Epidermal melanocyte (primary cell): ENCODE results near the gene AURKAIP1.

ENCODE experiments used
- DNase-seq: peaks from one replicate; pipeline ENCODE4 v3.0.0; 2011; ENCODE audit warnings: low spot score; ENCODE audit not compliant: insufficient read length

Gene AURKAIP1

DNA sequence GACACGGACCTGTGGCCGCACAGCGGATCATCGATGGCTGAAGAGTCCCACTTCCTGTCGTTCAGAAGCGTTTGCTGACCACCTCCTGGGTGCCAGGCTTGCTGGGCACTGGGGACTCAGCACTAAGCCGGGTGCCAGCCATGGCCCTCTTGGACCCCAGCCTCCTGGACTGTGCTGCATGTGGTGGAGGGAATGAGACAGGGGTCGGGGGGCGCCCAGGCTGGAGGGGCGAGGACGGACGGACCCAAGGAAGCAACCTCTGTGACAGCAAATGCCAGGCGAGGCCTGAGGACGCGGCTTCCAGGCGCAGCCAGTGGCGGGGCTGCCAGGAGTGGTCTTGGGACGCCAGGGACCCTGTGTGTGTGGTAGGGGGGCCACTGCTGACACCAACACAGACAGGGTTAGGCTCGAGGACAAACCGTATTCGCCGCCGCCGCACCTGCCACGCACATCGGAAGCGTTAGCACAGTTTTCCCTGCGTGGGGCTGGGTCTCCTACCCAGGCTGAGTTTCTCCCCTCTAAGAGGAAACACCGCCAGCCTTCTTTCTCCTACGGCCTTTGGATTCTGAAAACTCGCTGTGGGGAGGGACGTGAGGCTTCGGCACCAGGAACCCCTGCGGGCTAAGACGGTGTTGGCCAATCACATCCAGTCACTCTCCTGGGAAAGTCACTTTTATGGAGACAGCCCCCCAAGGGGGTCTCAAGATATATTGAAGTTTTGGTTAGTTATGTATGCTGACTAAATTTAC lies 13.6 kb downstream of the AURKAIP1 start:
- no peak for DNase-seq

DNA sequence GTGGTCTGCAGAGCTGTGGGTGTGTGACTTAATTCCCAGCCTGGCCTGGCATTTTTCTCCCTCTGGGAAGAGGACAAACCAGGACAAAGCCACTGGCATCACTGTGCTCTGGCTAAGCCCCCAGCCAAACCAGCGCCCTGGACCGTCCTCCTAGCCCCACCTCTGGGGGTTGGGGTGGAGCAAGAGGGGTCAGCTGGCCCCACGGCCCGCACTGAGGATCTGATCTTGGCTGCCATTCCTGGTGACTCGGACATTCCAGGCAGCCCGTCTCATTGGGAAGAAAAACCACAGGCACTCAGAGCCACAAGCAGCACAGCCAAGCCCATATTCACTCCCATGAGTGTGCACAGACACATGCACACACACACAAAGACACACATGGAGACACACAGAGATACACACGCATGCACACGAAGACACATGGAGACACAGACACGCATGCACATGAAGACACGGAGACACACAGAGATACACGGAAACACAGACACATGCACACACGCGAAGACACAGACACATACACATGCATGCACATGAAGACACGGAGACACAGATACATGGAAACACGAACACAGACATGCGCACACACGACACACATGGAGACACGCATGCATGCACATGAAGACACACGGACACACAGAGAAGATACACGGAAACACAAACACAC lies 14.4 kb downstream of the AURKAIP1 start:
- peak; percentile 79 for DNase-seq

GRCh38 chr1:1359664-1360468 lies 15.1 kb downstream of the AURKAIP1 start:
- no peak for DNase-seq

DNA sequence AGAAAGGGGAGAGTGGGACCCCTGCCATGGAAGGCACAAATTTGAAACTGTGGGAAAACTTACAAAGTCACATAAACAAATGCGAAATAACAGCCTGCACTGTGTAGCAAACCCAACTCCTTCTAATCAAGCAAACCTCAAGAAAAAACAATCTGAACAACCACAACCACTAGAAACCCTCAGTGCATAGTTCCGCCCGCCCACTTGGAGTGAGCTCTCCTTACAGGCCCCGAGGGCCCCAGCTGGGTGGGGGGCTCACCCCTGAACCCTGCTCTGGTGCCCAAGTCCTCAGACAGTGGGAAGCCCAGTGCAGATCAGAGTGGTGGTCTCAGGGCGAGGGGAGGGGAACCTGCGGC lies 15.7 kb downstream of the AURKAIP1 start:
- DNase-seq = no peak

DNA sequence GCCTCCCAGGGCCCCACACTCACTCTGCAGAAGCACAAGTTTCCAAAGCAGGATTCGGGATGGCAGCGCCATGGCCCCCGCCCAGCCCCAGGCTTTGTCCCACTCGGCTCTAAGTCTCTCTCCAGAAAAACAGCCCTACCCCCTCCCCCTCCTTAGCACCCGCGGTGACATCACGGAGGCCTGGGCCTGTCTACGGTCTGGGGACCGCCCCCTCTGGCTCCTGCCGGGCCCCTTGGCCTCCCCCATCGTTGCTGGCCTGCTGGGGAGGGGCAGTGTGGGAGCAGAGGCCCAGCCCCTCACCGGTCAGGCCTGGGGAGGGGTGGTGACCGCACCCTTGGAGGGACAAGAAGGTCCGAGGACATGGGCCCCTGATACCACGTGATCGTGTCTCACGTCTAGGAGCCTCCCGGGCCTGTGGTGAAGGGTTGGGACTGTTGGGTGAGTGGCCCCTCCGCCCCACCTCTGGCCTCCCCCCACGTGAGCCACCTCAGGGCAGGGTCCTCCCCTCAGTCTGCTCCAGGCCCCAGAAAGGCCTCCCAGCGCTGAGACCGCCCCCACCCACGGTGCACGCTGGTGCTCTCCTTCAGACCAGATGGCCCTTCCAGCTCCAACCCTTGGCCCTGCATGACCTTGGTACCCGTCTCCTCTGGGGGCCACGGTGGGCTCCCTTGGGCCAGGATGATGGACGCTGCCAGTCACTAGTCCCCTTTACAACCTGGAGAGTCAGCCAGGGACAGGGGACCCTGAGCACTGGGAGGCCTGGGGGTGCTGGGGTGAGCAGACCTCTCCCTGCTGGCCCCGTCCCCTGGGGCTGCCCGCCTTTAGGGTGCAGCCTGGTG lies 16.4 kb downstream of the AURKAIP1 start, which contains the start of gene MXRA8:
TSS of gene MXRA8 (minus strand) at position 123 of the 839 bp plus-strand sequence. CDS start at position 72, 51 bp downstream.
- no peak for DNase-seq

- DNase-seq = no peak
Observed at GRCh38 chr1:1357871-1358432, 17.1 kb downstream of the AURKAIP1 start.

DNA sequence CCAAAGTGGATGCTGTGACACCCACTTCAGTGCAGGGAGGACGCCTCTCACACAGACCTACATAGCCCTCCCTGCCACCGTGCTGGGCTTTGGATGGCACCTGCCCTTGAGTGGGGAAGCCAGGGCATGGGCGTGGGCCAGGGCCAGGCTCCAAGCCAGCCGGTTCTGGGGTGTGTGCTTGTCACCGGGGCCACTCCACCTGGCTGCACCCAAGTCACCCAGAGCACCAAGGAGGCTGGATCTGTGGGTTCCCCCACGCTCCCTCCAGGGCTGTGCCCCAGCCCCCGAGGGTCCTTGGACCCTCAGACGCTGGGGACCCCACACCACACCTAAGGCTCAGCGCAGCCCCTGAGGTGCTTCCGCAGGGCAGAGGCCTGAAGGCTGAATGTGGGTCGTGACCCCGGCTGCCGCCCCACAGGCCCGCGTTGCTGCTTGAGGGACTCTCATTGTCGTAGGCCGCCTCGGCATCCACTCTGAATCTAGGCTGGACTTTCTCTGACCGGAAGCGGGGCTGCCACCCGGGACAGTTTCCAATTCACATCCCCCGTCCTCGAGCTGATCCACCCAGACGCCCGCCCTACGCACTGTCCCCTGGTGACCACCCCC lies 18.1 kb downstream of the AURKAIP1 start:
- no peak for DNase-seq

DNA sequence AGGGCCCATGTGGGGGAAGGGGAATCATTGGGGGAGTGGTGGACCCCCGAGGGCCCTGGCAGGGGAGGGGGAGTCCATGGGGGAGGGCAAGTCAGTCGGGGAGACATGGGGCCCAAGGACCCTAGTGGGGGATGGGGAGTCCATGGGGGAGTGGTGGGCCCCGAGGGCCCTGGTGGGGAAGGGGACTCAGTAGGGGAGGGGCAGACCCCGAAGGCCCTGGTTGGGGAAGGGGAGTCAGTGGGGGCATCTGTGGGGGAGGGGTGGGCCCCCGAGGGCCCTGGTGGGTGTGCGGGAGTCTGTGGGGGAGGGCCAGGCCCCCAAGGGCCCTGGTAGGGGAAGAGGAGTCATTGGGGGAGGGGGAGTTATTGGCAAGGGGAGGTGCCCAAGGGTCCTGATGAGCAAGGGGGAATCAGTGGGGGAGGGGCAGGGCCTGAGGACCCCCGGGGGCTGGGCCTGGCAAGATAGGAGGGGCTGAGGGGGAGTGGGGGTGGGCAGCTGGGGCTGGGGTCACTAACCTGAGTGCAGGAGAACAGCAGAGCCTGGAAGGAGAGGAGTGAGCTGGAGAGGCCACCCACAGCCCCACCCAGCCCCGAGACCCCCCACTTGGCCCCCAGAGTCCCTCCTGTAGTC lies 18.7 kb downstream of the AURKAIP1 start:
- DNase-seq = no peak

DNA sequence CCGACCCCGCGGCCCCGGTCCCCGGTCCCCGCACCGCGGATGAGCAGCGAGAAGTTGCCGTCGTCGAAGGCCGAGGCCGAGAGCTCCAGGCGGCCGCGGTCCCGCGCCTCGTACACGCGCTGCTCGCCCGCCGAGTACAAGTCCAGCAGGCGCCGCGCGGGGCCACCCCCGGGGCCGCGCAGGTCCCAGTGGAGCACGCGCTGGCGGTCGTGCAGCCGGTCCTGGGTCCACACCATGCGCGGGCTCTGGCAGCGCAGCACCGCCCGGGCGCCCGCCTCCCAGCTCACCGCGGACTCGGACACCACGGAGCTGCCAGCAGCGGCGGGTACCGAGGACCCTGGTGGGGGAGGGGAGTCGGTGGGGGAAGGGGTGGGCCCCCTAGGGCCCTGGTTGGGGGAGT lies 19.6 kb downstream of the AURKAIP1 start:
- DNase-seq = no peak

GRCh38 chr1:1354271-1355247 lies 20.4 kb downstream of the AURKAIP1 start:
- DNase-seq = no peak

- no peak for DNase-seq
Observed at GRCh38 chr1:1353389-1354151, 21.4 kb downstream of the AURKAIP1 start.

DNA sequence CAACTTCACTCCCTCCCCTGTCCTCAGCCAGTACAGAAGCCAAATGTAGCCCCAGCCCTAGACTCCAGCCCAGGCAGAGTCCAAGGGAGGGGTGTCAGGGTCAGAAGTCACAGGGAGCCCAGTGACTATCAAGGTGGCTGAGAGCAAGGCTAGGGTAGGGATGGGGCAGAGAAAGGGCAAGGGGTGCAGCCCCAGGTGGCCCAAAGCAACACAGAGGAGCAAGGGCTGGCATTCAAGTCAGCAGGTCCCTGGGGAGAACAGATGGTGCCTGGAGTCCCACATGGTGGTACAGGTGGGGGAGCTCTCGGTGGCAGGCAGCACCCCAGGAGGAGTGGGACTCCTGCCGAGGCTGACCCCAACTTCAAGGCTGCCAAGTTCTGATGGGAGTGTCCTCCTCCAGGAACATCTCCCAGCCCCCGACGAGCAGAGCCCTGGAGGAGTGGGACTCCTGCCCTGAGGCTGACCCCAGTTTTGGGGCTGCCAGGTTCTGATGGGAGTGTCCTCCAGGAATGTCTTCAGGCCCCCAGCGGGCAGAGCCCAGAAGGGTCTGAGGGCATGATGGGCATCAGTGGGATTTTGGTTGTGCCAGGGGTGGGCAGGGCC lies 22.1 kb downstream of the AURKAIP1 start:
- no peak for DNase-seq

- DNase-seq = no peak
Observed at GRCh38 chr1:1351511-1352427, 23.2 kb downstream of the AURKAIP1 start.

GRCh38 chr1:1349256-1350012 lies 25.6 kb downstream of the AURKAIP1 start, which contains the start of gene DVL1:
TSS of gene DVL1 (minus strand) at chr1:1349418. CDS start at chr1:1349065, 353 bp downstream.
- peak; percentile 88 for DNase-seq

GRCh38 chr1:1348420-1349255 lies 26.4 kb downstream of the AURKAIP1 start:
- no peak for DNase-seq
